ENCODE measurements around the gene PI4K2B. TPM values are rescaled to one million over a fixed set of nuclear protein-coding genes. Genes with fewer than 3 reads are reported as not detected.
"Not testable (repeated sequence)": the region's sequence is repeated elsewhere in the genome, so short reads cannot be mapped to it uniquely, and the experiment has no call there.

The PI4K2B gene
- total RNA-seq, 2 experiments from 2014 or later, result 41.0 to 42.3 TPM

DNA sequence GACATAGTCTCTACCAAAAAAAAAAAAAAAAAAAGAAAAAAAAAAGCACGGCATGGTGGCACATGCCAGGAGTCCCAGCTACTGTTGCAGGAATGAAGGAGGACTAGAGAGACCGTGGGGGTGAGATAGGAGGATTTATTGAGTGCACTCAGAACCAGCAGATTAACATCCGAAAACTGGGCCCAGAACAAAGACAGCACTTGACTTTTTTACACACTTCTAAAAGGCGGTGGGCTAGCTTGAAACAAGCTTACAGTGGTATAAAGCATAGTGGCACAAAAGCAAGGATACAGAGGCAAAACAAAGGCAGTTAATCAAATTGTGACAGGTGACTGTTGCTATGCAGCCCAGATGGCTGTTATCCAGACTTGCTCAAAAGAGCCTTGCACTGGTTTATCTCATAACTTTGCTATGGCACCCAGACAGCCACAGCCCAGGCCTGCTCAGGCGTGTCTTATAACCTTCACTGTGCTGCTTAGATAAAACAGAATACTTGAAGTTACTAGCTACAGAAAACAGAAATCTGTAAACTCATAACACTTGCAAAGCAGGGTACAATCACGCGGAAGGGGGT, 9.9 kb upstream of the PI4K2B start:
- Mint-ChIP-seq H3K9me3 (peaks cover 68% of the 10 kb centered on the region), H3K27ac (no peak overlapping the region), H3K27me3 (no peaks in the 10 kb centered on the region), H3K4me1 (ENCODE audit: low read depth) (no peaks in the 10 kb centered on the region), H3K36me3 (peaks cover 57% of the 10 kb centered on the region), H3K4me3 (no peak overlapping the region)
- intact Hi-C loops (cut with micrococcal nuclease), result no loop called here
- no peak for DNase-seq
- ChIA-PET CTCF (no interaction called here), POLR2A (no interaction called here)

GRCh38 chr4:25229804-25230203, 4.0 kb upstream of the PI4K2B start:
- peaks cover 35% of the 10 kb centered on the region for H3K9me3 Mint-ChIP-seq
- CTCF ChIA-PET, result no interaction called here
- H3K36me3 Mint-ChIP-seq, result peaks cover 42% of the 10 kb centered on the region

DNA sequence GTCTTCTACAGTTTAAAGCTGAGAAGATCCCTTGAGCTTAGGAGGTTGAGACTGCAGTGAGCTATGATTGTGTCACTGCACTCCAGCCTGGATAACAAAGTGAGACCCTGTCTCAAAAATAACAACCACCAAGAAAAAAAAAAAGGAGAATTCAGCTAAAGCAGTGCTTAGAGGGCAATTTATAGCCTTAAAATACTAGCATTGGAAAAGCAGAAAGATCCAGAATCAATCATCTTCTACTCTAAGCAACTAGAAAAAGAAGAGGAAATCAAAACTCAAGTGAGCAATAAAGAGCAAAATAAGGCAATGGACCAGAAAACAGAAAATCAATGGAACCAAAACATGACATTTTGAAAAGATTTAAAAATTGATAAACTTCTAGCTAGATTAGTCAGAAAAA, 639 bp upstream of the PI4K2B start:
- Mint-ChIP-seq H3K9me3 (peaks cover 17% of the 10 kb centered on the region), H3K27ac (peak overlapping the region; percentile 86), H3K4me1 (ENCODE audit: low read depth) (peaks cover 41% of the 10 kb centered on the region), H3K27me3 (no peaks in the 10 kb centered on the region), H3K4me3 (peak overlapping the region; percentile 76), H3K36me3 (peaks cover 28% of the 10 kb centered on the region)
- DNase-seq, result no peak
- CTCF ChIA-PET, result interaction anchor here (3.2 to 5.7 kb wide), 3 partner anchors 54 to 79 kb away, joined by 9 to 57 read pairs (median 13); partner anchors contain the start of genes SEPSECS and ZCCHC4
- intact Hi-C loops (cut with micrococcal nuclease), result loop anchor here (1.0 to 10.0 kb wide), 3 partner anchors 54 to 1632 kb away; partner anchors contain the start of gene STIM2
- POLR2A ChIA-PET, result interaction anchor here (0.9 to 4.1 kb wide), 3 partner anchors 58 to 80 kb away, joined by 3 to 56 read pairs (median 23); partner anchors contain the start of genes SEPSECS and ZCCHC4

More at GRCh38 chr4:25229804-25230203, 4.0 kb upstream of the PI4K2B start:
- POLR2A ChIA-PET, result no interaction called here
- Mint-ChIP-seq H3K4me1 (ENCODE audit: low read depth) (peaks cover 15% of the 10 kb centered on the region), H3K4me3 (no peak overlapping the region), H3K27me3 (no peaks in the 10 kb centered on the region), H3K27ac (no peak overlapping the region)
- DNase-seq, result no peak
- intact Hi-C loops (cut with micrococcal nuclease), result loop anchor here (10.0 kb wide), 1 partner anchor 1635 kb away; the partner anchor contains the start of gene STIM2

GRCh38 chr4:25234390-25235370, 847 bp downstream of the PI4K2B start:
- Mint-ChIP-seq H3K9me3 (peaks cover 15% of the 10 kb centered on the region), H3K36me3 (peaks cover 22% of the 10 kb centered on the region), H3K27me3 (no peaks in the 10 kb centered on the region), H3K4me3 (peak overlapping the region; percentile 93), H3K4me1 (ENCODE audit: low read depth) (peaks cover 51% of the 10 kb centered on the region), H3K27ac (peak overlapping the region; percentile 94)
- POLR2A ChIA-PET, result interaction anchor here (1.5 to 4.1 kb wide), 4 partner anchors 73 to 143 kb away, joined by 4 to 56 read pairs (median 14); partner anchors contain the start of genes SEPSECS and ZCCHC4
- intact Hi-C loops (cut with micrococcal nuclease), result loop anchor here (1.0 to 10.0 kb wide), 5 partner anchors 74 to 1630 kb away; partner anchors contain the start of genes ANAPC4, DHX15, SEPSECS and STIM2
- peak; percentile 59 for DNase-seq
- CTCF ChIA-PET, result interaction anchor here (0.9 to 5.7 kb wide), 7 partner anchors 35 to 143 kb away, joined by 3 to 57 read pairs (median 8); partner anchors contain the start of genes ANAPC4, SEPSECS and ZCCHC4

- H3K27ac Mint-ChIP-seq, result peak overlapping the region; percentile 94
- H3K4me3 Mint-ChIP-seq, result peak overlapping the region; percentile 93
- peaks cover 58% of the 10 kb centered on the region for H3K4me1 Mint-ChIP-seq (ENCODE audit: low read depth)
- intact Hi-C loops (cut with micrococcal nuclease), result loop anchor here (1.0 to 10.0 kb wide), 4 partner anchors 77 to 1629 kb away; partner anchors contain the start of genes ANAPC4, DHX15, STIM2 and ZCCHC4
- H3K9me3 Mint-ChIP-seq, result peaks cover 15% of the 10 kb centered on the region
- no peaks in the 10 kb centered on the region for H3K27me3 Mint-ChIP-seq
- ChIA-PET CTCF (interaction anchor here (1.1 to 5.7 kb wide), 6 partner anchors 56 to 142 kb away, joined by 3 to 57 read pairs (median 8); partner anchors contain the start of genes ANAPC4, SEPSECS and ZCCHC4), POLR2A (interaction anchor here (1.5 to 4.1 kb wide), 4 partner anchors 74 to 142 kb away, joined by 4 to 56 read pairs (median 14); partner anchors contain the start of genes SEPSECS and ZCCHC4)
- peaks cover 22% of the 10 kb centered on the region for H3K36me3 Mint-ChIP-seq
- no peak for DNase-seq
Observed at GRCh38 chr4:25235401-25235800, 1.6 kb downstream of the PI4K2B start.

DNA sequence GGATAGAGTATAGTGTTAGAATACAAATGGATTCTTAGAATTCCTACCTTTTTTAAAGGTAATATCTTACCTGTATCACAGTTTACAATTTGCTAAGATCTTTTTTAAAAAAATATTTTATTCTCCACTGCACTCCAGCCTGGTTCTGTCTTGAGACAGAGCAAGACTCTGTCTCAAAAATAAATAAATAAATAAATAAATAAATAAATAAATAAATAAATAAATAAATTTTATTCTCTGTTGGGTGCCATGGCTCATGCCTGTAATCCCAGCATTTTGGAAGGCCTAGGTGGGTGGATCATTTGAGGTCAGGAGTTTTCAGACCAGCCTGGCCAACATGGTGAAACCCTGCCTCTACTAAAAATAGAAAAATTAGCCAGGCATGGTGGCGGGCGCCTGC, 2.2 kb downstream of the PI4K2B start:
- CTCF ChIA-PET, result interaction anchor here (1.1 to 5.7 kb wide), 5 partner anchors 57 to 141 kb away, joined by 3 to 57 read pairs (median 9); partner anchors contain the start of genes ANAPC4, SEPSECS and ZCCHC4
- Mint-ChIP-seq H3K4me1 (ENCODE audit: low read depth) (peaks cover 62% of the 10 kb centered on the region), H3K27ac (peak overlapping the region; percentile 94), H3K9me3 (peaks cover 15% of the 10 kb centered on the region), H3K36me3 (peaks cover 22% of the 10 kb centered on the region), H3K4me3 (peak overlapping the region; percentile 93)
- intact Hi-C loops (cut with micrococcal nuclease), result loop anchor here (10.0 kb wide), 1 partner anchor 1629 kb away; the partner anchor contains the start of gene STIM2
- H3K27me3 Mint-ChIP-seq, DNase-seq: not testable (repeated sequence)
- POLR2A ChIA-PET, result interaction anchor here (1.7 to 4.1 kb wide), 2 partner anchors 75 to 84 kb away, joined by 4 to 56 read pairs; partner anchors contain the start of gene SEPSECS

GRCh38 chr4:25236971-25237370, 3.1 kb downstream of the PI4K2B start:
- CTCF ChIA-PET, result interaction anchor here (5.7 kb wide), 1 partner anchor 76 kb away, joined by 57 read pairs; the partner anchor contains the start of gene ZCCHC4
- Mint-ChIP-seq H3K27ac (no peak overlapping the region), H3K4me1 (ENCODE audit: low read depth) (peaks cover 65% of the 10 kb centered on the region), H3K9me3 (peaks cover 15% of the 10 kb centered on the region), H3K27me3 (no peaks in the 10 kb centered on the region), H3K36me3 (peaks cover 22% of the 10 kb centered on the region), H3K4me3 (no peak overlapping the region)
- intact Hi-C loops (cut with micrococcal nuclease), result loop anchor here (10.0 kb wide), 1 partner anchor 1628 kb away; the partner anchor contains the start of gene STIM2
- POLR2A ChIA-PET, result no interaction called here
- no peak for DNase-seq

DNA sequence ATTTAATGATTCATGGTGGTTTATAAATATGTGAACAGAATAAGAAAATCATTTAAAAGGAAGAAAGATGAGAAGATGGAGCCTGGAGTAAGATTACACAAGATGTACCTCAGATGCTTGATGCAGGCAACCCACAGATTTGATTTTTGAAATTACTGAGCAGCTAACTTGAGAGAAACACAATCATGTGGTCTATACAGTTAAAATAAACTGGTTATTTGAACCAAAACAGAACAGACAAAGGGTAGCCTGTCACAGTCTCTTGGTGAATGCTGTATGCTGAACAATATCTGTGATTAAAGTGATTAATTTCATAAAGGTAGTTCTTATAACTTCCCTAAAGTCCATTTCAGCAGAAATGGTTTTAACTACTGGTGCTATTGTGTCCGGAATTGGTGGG, 4.2 kb downstream of the PI4K2B start:
- intact Hi-C loops (cut with micrococcal nuclease), result loop anchor here (10.0 kb wide), 1 partner anchor 1627 kb away; the partner anchor contains the start of gene STIM2
- Mint-ChIP-seq H3K4me3 (no peak overlapping the region), H3K36me3 (peaks cover 18% of the 10 kb centered on the region), H3K27ac (no peak overlapping the region), H3K9me3 (peaks cover 8% of the 10 kb centered on the region), H3K4me1 (ENCODE audit: low read depth) (peaks cover 59% of the 10 kb centered on the region), H3K27me3 (no peaks in the 10 kb centered on the region)
- CTCF ChIA-PET, result no interaction called here
- no peak for DNase-seq
- POLR2A ChIA-PET, result no interaction called here

DNA sequence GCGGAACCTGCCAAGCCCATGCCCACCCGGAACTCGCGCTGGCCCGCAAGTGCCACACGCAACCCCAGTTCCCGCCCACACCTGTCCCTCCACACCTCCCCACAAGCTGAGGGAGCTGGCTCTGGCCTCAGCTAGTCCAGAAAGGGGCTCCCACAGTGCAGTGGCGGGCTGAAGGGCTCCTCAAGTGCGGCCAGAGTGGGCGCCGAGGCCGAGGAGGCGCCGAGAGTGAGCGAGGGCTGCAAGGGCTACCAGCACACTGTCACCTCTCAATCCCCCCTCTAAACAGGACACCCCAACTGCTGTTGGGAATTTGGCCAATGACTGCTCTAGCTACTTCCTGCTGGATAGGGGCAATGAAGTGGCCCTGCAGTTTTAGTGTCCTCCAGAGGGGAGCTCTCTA, 5.7 kb downstream of the PI4K2B start:
- intact Hi-C loops (cut with micrococcal nuclease), result loop anchor here (10.0 kb wide), 1 partner anchor 1625 kb away; the partner anchor contains the start of gene STIM2
- POLR2A ChIA-PET, H3K9me3 Mint-ChIP-seq, DNase-seq, H3K4me3 Mint-ChIP-seq, H3K27me3 Mint-ChIP-seq, H3K27ac Mint-ChIP-seq: not testable (repeated sequence)
- H3K4me1 Mint-ChIP-seq (ENCODE audit: low read depth), result peaks cover 55% of the 10 kb centered on the region
- H3K36me3 Mint-ChIP-seq, result peaks cover 18% of the 10 kb centered on the region
- CTCF ChIA-PET, result interaction anchor here (0.6 kb wide), 1 partner anchor 49 kb away, joined by 3 read pairs; no protein-coding TSS in a partner anchor

DNA sequence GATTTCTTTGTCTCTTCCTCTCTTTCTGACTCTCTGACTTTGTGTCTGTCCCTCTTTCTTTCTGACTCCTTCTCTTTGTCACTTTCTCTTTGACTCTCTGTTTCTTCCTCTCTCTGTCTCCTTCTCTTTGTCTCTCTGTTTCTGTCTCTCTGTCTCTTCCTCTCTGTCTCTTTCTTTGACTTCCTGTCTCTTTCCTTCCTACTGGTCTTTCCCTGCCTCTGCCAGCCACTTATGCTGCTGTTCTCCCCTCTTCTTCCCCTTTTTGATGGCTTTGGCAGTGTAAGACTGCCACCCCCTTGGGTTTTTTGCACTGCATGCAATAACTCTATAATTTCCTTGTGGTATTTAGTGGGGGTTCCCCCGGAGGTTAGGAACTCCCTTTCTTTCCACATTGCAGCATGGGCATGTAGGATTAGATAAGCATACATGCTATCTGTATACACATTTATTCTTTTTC, 6.9 kb downstream of the PI4K2B start:
- Mint-ChIP-seq H3K36me3 (peaks cover 25% of the 10 kb centered on the region), H3K27ac (peak overlapping the region; percentile 11), H3K9me3 (peaks cover 11% of the 10 kb centered on the region), H3K4me1 (ENCODE audit: low read depth) (peaks cover 52% of the 10 kb centered on the region)
- intact Hi-C loops (cut with micrococcal nuclease); POLR2A ChIA-PET; H3K4me3 Mint-ChIP-seq; DNase-seq; H3K27me3 Mint-ChIP-seq; CTCF ChIA-PET: not testable (repeated sequence)

DNA sequence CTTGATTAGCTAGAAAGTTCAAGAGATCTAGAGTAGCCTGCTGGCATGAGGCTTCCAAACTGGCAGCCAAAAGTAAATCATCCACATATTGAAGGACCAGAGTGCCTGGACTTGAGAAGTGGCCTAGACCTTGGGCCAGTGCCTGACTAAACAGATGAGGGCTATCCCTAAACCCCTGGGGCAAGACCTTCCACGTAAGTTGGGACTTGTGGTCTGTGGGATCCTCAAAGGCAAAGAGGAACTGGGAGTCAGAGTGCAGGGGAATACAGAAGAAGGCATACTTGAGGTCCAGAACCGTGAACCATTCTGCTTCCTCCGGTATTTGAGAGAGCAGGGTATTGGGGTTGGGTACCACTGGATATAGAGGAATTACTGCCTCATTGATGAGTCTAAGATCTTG, 8.4 kb downstream of the PI4K2B start:
- H3K4me1 Mint-ChIP-seq (ENCODE audit: low read depth), result peaks cover 49% of the 10 kb centered on the region
- peaks cover 13% of the 10 kb centered on the region for H3K9me3 Mint-ChIP-seq
- DNase-seq; H3K27me3 Mint-ChIP-seq; intact Hi-C loops (cut with micrococcal nuclease); H3K4me3 Mint-ChIP-seq; POLR2A ChIA-PET; CTCF ChIA-PET; H3K27ac Mint-ChIP-seq: not testable (repeated sequence)
- H3K36me3 Mint-ChIP-seq, result peaks cover 29% of the 10 kb centered on the region

Measured in activated CD4-positive, alpha-beta memory T cell treated with anti-CD3 and anti-CD28 coated beads for 36 hours (primary cell).